ENCODE results near the gene SLC1A5.

Gene SLC1A5

DNA sequence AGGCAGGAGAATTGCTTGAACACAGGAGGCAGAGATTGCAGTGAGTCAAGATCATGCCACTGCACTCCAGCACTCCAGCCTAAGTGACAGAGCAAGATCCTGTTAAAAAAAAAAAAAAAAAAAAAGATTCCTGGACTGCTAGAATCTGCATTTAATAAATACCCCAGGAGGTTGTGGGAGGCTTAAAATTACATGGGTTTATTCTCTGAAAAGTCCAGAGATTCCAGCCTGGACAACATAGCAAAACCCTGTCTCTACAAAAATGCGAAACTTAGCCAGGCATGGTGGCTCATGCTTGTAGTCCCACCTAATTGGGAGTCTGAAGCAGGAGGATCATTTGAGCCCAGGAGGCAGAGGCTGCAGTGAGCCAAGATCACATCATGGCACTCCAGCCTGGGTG is 9.5 kb upstream of the SLC1A5 start:
- Histone ChIP-seq H3K36me3 (ENCODE audit: control insufficient read depth, insufficient read depth, low read length) (no peaks in the 10 kb centered on the region), H3K4me3 (ENCODE audit: low read depth, low read length) (no peak overlapping the region), H3K9me3 (ENCODE audit: control insufficient read depth, insufficient read depth, low read length) (no peaks in the 10 kb centered on the region), H3K4me1 (ENCODE audit: control insufficient read depth, insufficient read depth, low read length) (no peaks in the 10 kb centered on the region), H3K27ac (ENCODE audit: low read depth, low read length) (no peak overlapping the region), H3K27me3 (ENCODE audit: control insufficient read depth, insufficient read depth, low read length) (no peaks in the 10 kb centered on the region), H3K9ac (ENCODE audit: low read depth, low read length) (no peak overlapping the region)

DNA sequence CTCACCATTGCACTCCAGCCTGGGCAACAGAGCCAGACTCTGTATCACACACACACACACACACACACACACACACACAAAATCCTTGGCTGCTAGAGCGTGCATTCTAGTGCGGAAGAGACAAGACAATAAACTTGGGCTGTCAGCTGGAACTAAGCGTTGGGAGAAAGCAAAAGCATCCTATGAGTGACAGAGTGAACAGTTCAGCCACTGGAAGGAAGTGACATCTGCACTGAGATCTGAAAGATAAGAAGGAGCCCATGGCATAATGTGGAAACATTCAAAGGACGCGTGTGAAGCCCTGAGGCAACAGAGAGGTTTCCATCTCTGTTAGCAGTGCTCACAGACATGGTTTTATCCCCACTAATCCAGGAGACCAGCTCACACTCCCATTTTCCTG is 3.5 kb upstream of the SLC1A5 start:
- Histone ChIP-seq H3K4me3 (ENCODE audit: low read depth, low read length) (no peak overlapping the region), H3K27me3 (ENCODE audit: control insufficient read depth, insufficient read depth, low read length) (no peaks in the 10 kb centered on the region), H3K9ac (ENCODE audit: low read depth, low read length) (no peak overlapping the region), H3K4me1 (ENCODE audit: control insufficient read depth, insufficient read depth, low read length) (no peaks in the 10 kb centered on the region), H3K36me3 (ENCODE audit: control insufficient read depth, insufficient read depth, low read length) (no peaks in the 10 kb centered on the region), H3K27ac (ENCODE audit: low read depth, low read length) (no peak overlapping the region), H3K9me3 (ENCODE audit: control insufficient read depth, insufficient read depth, low read length) (no peaks in the 10 kb centered on the region)

DNA sequence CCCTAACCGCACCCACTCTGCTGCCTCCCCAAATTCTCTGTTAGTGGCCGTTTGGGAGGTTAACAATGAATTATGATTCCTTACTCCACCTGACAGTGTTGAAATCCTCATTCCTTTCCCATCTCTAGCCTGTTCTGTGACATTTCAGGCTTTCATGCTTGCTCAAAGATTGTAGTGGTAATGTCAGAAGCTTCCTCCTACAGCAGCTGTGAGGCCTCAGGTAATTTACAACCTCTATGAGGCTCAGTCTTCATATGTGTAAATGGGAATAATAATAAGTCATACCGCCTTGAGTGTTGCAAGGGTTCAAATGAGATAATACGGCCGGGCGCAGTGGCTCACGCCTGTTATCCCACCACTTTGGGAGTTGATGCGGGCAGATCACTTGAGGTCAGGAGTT is 977 bp upstream of the SLC1A5 start:
- H3K36me3 ChIP-seq (ENCODE audit: control insufficient read depth, insufficient read depth, low read length) = peaks cover 12% of the 10 kb centered on the region
- H3K27ac ChIP-seq (ENCODE audit: low read depth, low read length) = no peak overlapping the region
- no peak overlapping the region for H3K4me3 ChIP-seq (ENCODE audit: low read depth, low read length)
- H3K9me3 ChIP-seq (ENCODE audit: control insufficient read depth, insufficient read depth, low read length) = no peaks in the 10 kb centered on the region
- H3K27me3 ChIP-seq (ENCODE audit: control insufficient read depth, insufficient read depth, low read length) = no peaks in the 10 kb centered on the region
- H3K4me1 ChIP-seq (ENCODE audit: control insufficient read depth, insufficient read depth, low read length) = peaks cover 7% of the 10 kb centered on the region
- H3K9ac ChIP-seq (ENCODE audit: low read depth, low read length) = no peak overlapping the region

DNA sequence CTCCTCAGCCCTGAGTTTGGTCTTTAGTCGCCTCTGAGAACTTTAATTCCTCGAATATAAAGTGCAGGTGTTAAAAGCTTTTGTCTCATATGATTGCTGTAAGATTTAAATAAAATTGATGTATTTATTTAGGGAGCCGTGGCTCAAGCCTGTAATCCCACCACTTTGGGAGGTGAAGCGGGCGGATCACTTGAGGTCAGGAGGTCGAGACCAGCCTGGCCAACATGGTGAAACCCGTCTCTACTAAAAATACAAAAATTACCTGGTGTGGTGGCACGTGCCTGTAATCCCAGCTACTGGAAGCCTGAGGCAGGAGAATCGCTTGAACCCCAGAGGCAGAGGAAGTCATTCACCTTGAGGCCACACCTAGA is 559 bp upstream of the SLC1A5 start:
- Histone ChIP-seq H3K9ac (ENCODE audit: low read depth, low read length) (no peak overlapping the region), H3K36me3 (ENCODE audit: control insufficient read depth, insufficient read depth, low read length) (peaks cover 16% of the 10 kb centered on the region), H3K4me3 (ENCODE audit: low read depth, low read length) (no peak overlapping the region), H3K27me3 (ENCODE audit: control insufficient read depth, insufficient read depth, low read length) (no peaks in the 10 kb centered on the region), H3K4me1 (ENCODE audit: control insufficient read depth, insufficient read depth, low read length) (peaks cover 11% of the 10 kb centered on the region), H3K9me3 (ENCODE audit: control insufficient read depth, insufficient read depth, low read length) (no peaks in the 10 kb centered on the region), H3K27ac (ENCODE audit: low read depth, low read length) (no peak overlapping the region)

DNA sequence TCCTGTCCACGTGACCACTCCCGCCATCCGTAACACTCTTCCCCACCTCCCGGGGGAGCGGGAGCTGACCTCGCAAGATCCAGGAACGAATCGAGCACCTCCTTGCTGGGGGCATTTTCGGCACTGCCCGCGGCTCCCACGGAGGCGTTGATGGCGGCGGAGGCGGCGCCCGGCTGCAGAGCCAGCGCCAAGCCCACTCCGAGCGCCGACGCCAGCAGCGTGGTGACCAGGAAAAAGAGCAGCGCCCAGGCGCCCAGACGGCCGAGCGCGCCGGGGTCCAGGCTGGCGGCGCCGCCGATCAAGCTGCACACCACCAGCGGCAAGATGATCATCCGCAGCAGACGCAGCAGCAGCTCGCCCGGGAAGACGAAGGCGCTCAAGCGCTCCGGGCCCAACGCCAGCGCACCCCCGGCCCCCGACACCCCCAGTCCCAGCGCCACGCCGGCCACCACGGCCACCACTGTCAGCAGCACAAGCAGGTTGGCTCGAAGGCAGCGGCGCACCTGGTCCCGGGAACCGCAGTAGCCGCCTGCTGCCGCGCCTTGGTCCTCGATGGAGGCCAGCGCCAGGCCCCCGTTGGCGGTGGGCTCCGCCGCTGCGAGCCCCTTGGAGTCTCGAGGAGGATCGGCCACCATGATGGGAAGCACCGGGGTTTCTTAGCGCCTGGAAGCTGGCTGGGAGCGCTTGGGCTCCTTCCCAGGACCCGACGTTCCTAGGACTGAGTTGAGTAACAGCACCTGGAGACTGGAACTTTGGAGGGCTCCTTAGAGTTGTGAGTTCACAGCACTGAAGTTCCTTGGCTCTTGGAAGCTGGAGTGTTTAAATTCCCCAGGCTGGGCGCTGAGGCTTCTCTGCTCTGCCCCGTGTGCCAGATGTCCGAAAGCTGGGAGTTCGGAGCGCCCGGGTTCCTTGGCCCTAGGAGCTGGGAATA is 798 bp downstream of the SLC1A5 start:
- no peaks in the 10 kb centered on the region for H3K27me3 ChIP-seq (ENCODE audit: control insufficient read depth, insufficient read depth, low read length)
- peaks cover 13% of the 10 kb centered on the region for H3K4me1 ChIP-seq (ENCODE audit: control insufficient read depth, insufficient read depth, low read length)
- H3K36me3 ChIP-seq (ENCODE audit: control insufficient read depth, insufficient read depth, low read length) = peaks cover 29% of the 10 kb centered on the region
- no peaks in the 10 kb centered on the region for H3K9me3 ChIP-seq (ENCODE audit: control insufficient read depth, insufficient read depth, low read length)
- H3K27ac ChIP-seq (ENCODE audit: low read depth, low read length) = peak overlapping the region; percentile 91
- peak overlapping the region; percentile 80 for H3K4me3 ChIP-seq (ENCODE audit: low read depth, low read length)
- H3K9ac ChIP-seq (ENCODE audit: low read depth, low read length) = peak overlapping the region; percentile 92

DNA sequence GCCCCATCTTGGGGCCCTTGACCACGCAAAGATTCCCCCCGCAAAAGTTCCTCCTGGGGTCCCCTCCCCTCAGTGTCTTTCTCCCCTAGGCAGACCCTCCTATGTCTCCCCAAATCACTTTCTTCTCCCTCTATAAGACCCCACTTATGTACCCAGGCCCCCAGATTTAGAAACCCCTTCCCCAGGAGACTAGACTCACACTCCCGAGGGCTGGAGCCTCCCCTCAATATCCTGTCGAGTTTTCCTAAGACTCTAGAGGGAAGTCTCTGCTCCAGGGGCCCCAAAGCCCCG is 1.4 kb downstream of the SLC1A5 start:
- peak overlapping the region; percentile 91 for H3K27ac ChIP-seq (ENCODE audit: low read depth, low read length)
- peaks cover 13% of the 10 kb centered on the region for H3K4me1 ChIP-seq (ENCODE audit: control insufficient read depth, insufficient read depth, low read length)
- H3K9ac ChIP-seq (ENCODE audit: low read depth, low read length) = peak overlapping the region; percentile 92
- peak overlapping the region; percentile 80 for H3K4me3 ChIP-seq (ENCODE audit: low read depth, low read length)
- H3K9me3 ChIP-seq (ENCODE audit: control insufficient read depth, insufficient read depth, low read length) = no peaks in the 10 kb centered on the region
- no peaks in the 10 kb centered on the region for H3K27me3 ChIP-seq (ENCODE audit: control insufficient read depth, insufficient read depth, low read length)
- H3K36me3 ChIP-seq (ENCODE audit: control insufficient read depth, insufficient read depth, low read length) = peaks cover 36% of the 10 kb centered on the region

DNA sequence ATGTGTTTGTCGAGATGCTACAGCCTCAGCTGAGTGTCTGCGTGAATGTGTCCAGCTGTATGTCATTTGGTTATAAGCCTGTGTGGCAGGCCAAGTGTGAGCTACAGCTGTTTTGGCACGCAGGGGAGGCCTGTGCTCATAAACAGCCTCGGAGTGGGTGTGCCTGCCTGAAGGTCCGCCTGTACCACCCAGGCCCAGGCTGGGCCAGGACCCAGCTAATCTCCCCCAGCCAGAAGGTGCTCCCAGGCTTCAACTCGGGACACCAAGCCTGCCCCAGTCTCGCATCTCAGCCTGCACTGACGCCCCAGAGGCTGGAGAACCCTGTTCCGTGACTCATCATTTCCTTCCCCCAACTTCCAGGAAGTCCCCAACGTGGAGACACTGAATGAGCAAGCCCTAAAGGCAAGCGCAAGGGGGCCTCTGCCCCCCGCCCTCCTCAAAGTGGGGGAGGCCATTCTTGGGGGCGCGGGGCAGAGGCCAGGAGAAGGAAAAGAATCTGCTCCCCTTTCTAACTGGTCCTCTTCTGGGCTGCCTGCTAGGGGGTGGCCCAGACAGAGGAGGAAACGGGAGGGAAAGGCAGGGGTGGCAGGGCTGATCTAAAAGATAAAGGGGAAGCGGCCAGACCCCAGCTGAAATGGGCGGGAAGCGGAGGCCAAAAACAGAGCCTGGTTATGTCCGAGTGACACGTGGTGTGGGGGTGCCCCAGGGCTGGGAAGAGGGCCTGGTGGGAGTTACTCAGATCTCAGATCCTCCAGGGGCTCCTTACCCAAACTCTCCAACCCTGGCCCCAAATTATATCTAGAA is 2.0 kb downstream of the SLC1A5 start:
- H3K9me3 ChIP-seq (ENCODE audit: control insufficient read depth, insufficient read depth, low read length) = no peaks in the 10 kb centered on the region
- H3K27me3 ChIP-seq (ENCODE audit: control insufficient read depth, insufficient read depth, low read length) = no peaks in the 10 kb centered on the region
- H3K27ac ChIP-seq (ENCODE audit: low read depth, low read length) = peak overlapping the region; percentile 91
- H3K4me3 ChIP-seq (ENCODE audit: low read depth, low read length) = peak overlapping the region; percentile 80
- H3K9ac ChIP-seq (ENCODE audit: low read depth, low read length) = peak overlapping the region; percentile 92
- H3K4me1 ChIP-seq (ENCODE audit: control insufficient read depth, insufficient read depth, low read length) = peaks cover 13% of the 10 kb centered on the region
- H3K36me3 ChIP-seq (ENCODE audit: control insufficient read depth, insufficient read depth, low read length) = peaks cover 41% of the 10 kb centered on the region

DNA sequence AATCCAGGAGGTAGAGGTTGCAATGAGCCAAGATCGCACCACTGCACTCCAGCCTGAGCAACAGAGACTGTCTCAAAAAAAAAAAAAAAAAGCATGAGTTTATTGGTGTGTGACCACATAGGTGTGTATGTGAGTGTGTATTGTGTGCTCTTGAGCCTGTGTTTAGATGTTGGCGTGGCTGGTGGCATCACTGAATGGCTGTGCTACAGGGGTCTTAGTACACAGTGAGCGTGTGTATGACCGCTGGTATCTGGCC is 2.5 kb downstream of the SLC1A5 start:
- Histone ChIP-seq H3K4me1 (ENCODE audit: control insufficient read depth, insufficient read depth, low read length) (peaks cover 13% of the 10 kb centered on the region), H3K4me3 (ENCODE audit: low read depth, low read length) (peak overlapping the region; percentile 80), H3K9ac (ENCODE audit: low read depth, low read length) (peak overlapping the region; percentile 92), H3K36me3 (ENCODE audit: control insufficient read depth, insufficient read depth, low read length) (peaks cover 46% of the 10 kb centered on the region), H3K27me3 (ENCODE audit: control insufficient read depth, insufficient read depth, low read length) (no peaks in the 10 kb centered on the region), H3K27ac (ENCODE audit: low read depth, low read length) (peak overlapping the region; percentile 91), H3K9me3 (ENCODE audit: control insufficient read depth, insufficient read depth, low read length) (no peaks in the 10 kb centered on the region)

DNA sequence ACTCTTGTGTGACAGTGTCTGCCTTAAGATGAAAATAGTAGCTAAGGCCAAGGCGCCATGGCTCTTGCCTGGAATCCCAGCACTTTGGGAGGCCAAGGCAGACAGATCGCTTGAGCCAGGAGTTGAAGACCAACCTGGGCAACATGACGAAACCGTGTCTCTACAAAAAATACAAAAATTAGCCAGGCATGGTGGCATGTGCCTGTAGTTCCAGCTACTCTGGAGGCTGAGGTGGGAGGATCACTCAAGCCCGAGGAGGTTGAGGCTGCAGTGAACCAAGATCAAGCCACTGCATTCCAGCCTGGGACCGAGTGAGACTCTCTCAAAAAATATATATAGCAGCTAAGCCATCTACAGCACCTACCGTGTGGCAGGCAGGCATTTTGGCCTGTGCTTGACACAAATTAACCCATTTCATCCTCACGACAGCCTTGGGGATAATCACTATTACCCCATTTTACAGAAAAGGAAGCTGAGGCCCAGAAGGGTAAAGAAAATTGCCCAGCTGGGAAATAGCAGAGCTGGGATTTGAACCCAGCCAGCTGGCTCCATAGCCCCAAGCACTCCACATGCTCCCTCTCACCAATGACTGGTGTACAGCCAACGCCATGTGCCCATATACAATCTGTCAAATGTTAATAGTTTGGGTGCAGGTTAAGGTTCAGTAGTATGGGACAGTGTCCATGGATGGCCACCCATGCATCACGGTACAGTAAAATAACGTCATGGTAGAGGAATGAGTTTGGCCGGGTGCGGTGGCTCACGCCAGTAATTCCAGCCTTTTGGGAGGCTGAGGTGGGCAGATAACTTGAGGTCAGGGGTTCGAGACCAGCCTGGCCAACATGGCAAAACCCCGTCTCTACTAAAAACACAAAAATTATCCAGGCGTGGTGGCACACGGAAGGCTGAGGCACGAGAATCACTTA is 3.1 kb downstream of the SLC1A5 start:
- H3K36me3 ChIP-seq (ENCODE audit: control insufficient read depth, insufficient read depth, low read length) = peaks cover 51% of the 10 kb centered on the region
- H3K4me1 ChIP-seq (ENCODE audit: control insufficient read depth, insufficient read depth, low read length) = peaks cover 13% of the 10 kb centered on the region
- H3K9ac ChIP-seq (ENCODE audit: low read depth, low read length) = peak overlapping the region; percentile 91
- no peaks in the 10 kb centered on the region for H3K9me3 ChIP-seq (ENCODE audit: control insufficient read depth, insufficient read depth, low read length)
- no peaks in the 10 kb centered on the region for H3K27me3 ChIP-seq (ENCODE audit: control insufficient read depth, insufficient read depth, low read length)
- peak overlapping the region; percentile 90 for H3K27ac ChIP-seq (ENCODE audit: low read depth, low read length)
- peak overlapping the region; percentile 80 for H3K4me3 ChIP-seq (ENCODE audit: low read depth, low read length)

DNA sequence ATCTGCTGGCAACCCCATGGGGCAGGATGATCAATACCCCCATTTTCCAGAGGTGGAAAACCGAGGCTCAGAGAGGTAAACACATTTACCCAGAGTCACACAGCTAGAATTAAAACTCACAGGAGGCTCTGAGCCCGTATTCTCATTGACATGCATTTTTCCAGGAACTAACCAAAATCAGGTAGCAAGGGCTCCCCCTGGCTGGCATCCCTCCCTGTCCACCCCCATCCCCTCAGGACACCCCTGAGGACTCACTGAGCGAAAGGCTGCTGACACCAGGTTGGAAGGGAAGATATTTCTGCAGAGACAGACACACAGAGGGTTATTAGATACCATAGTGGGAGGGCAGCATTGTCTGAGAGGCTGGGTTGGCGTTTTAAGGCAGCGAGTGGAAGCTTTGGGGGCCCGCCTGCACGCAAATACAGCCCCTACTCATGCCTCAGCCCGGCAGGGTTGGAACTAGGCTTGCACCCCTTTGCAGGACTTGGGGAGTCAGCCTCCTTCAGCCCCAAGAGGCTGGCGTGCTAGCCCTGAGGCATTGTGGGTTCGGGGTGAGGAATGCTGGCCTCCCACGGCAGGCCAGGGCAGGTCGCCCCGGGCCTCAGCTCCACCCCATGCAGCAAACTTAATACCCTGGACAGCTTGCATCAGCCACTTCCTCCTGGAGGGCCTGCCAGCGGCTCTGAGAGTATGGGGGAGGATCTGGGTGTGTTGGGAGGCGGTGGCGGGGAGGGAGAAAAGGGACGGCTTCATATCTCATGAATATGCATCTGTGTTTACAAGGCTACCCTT is 3.9 kb downstream of the SLC1A5 start:
- Histone ChIP-seq H3K27ac (ENCODE audit: low read depth, low read length) (peak overlapping the region; percentile 90), H3K4me3 (ENCODE audit: low read depth, low read length) (peak overlapping the region; percentile 80), H3K27me3 (ENCODE audit: control insufficient read depth, insufficient read depth, low read length) (no peaks in the 10 kb centered on the region), H3K36me3 (ENCODE audit: control insufficient read depth, insufficient read depth, low read length) (peaks cover 58% of the 10 kb centered on the region), H3K4me1 (ENCODE audit: control insufficient read depth, insufficient read depth, low read length) (peaks cover 13% of the 10 kb centered on the region), H3K9me3 (ENCODE audit: control insufficient read depth, insufficient read depth, low read length) (no peaks in the 10 kb centered on the region), H3K9ac (ENCODE audit: low read depth, low read length) (peak overlapping the region; percentile 91)
